GM15510 (cell line): ENCODE data around the gene CCDC107.

Source experiments
- POLR2A ChIP-seq: IDR thresholded peaks from 3 replicates; pipeline ENCODE4 v1.6.1; 2011; ENCODE audit warnings: borderline replicate concordance; ENCODE audit not compliant: insufficient read length; ENCODE audit errors: extremely low read depth

The CCDC107 gene

DNA sequence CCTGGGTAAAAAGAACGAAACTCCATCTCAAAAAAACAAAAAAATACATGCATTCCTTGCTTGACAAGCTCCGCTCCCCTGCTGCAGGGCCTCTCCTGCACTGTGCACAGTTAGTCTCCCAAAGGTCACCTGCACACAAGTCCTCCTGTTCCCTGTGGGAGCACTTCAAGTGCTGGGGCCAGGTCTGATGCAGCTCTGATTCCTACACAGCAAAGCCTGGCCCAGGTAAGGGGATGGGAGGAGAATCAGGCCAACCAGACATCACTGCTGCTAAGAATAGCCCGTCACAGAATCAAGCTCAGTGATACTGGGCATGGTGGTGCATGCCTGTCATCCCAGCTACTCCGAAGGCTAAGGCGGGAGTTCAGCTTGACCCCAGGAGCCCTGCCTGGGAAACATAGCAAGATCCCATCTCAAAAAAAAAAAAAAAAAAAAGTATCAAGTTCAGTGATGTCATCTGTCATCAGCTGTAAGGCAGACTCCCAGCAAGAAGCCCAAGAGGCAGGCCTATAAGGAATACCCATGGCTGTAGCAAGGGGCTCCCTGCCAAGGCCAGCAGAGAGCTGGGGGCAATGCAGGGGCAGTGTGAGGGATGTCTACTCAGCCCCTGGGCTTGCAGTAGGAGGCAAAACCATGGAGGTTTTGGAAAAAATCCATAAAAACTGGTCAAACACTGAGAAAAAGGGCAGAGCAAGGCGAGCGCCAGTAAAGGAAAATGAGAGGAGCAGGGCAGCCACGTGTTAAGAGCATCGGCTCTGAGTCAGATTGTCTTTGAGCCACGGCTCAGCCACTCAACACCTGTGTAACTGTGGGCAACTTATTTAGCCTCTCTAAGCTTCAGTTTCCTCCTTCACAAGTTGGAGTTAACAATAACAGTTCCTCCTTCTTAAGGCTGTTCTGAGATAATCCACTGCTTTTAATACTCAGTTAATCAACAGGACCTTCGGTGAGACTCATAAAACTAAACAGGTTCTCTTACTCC lies 28.4 kb downstream of the CCDC107 start:
- no peak for TF ChIP-seq POLR2A

DNA sequence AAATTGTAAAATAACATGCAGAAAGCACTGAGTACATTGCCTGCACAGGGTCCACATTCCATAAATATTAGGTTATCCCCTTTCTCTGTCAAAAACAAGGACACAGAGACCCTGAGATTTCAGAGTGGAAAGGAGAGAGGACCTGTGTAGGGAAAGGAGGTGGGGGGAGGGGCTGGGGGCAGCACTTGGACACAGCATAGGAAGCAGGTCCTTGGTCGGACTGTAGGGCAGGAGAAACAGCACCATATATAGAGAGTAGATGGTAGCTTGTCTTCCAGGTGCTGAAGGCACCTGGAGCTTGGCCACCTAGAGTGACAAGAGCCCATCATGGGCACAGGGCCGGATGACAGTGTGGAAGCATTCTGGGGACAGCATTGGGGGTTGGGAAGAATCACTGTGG lies 29.2 kb downstream of the CCDC107 start:
- no peak for TF ChIP-seq POLR2A

DNA sequence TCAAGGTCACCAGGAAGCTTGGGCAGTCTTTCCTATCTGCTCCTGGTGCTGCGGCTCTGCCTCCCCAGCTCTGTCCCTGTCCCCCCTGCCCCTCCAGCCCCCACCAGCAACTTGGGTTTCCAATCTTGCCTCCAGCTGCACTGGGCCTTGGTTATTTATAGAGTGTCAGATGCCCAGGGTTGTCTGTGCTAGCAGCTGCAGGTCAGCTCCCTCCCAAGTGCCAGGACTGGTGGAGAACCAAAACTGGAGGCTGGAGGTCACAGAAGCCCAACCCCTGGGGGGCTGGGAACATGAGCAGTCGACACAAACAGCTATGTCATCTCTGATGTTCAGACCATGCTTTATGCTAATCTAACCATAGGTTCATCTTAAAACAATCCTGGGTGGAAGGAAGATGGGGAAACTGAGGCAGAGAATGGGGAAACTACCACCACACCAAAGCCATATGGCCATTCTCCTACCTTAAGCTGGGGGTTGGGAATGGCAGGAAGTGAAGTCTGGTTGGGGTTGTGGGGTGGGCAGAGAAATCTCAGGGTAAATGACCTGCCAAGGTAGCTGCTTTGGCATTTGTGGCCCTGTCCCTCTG lies 30.0 kb downstream of the CCDC107 start:
- no peak for TF ChIP-seq POLR2A

DNA sequence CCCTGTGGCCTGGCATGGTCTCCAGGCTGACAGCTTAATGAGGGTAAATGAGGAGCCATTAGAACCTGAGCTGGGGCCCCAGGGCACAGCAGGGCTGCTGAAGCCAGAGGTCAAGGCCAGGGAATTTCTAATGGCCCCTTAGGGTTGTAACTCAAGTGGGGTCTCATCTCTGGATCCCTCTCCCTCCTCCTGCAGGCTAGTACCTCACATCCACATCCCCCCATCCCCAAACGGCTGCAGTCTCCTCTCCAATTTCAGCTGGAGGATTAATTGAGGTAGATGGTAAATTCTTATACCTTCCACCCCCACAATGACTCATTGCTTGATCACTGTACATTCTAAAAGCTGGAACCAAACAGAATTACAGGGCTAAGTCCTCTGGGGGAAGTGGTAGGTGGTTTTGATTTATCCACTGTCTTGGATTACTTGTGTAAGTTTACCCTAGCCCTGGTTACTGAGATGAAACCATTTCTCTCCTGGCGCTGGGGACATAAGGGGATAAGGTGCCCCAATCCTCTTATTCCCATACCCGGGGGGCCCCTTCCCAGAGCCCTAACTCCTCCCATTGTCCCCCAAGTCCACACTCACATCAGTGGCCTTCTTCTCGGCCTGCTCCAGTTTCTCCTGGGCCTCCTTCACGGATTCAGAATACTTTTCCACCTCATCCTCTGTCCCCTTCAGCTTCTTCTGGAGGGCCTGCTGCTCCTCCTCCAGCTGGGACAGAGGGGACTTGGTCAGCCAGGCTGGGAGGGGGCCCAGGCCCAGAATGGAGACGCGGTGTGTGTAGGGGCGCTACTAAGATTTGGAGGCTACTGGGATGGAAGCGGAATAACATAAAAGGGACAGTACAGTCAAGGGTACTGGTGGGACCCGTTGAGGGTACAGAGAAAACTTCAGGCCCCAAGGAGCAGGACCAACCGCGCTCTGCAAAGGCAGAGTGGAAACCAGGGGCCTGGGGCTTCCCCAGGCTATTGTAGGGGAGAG lies 30.8 kb downstream of the CCDC107 start:
- TF ChIP-seq POLR2A = no peak

DNA sequence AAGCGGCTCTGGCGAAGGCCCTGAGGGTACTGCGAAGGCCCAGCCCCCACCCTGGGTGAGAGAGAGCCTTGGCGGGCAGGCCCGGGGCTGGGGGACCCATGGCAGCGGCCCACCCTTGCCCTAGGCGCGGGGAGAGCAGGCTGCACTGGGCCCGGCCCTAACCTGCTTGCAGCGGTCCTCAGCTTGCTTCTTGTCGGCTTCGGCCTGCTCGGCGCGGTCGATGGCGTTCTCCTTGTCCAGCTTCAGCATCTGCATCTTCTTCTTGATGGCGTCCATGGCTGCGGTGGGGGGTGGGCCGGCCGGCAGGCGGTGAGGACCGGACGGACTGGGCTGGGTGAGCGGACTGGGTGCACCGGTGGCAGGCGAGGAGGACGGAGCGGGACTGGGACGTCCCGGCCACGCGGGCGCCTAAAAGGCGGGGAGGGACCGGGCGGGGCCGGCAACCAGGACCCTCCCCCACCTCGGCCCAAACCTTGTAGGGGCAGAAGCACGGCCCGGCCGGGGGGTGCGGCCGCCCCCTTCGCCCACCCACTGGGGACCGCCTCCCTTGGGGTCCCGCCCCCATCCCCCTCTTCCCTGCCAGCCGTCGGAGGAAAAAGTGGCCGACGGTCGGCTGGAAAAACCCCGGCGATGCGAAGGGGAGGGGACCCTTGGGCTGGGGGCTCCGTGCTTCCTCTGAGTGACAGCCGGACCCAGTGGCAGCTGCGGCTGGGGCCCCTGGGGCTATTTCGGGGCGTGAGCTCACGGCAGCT lies 31.6 kb downstream of the CCDC107 start, which contains the start of gene TPM2:
Gene TPM2 (minus strand): TSS at position 384 of the 752 bp plus-strand sequence. CDS start 108 bp downstream, at position 276.
- TF ChIP-seq POLR2A = no peak

DNA sequence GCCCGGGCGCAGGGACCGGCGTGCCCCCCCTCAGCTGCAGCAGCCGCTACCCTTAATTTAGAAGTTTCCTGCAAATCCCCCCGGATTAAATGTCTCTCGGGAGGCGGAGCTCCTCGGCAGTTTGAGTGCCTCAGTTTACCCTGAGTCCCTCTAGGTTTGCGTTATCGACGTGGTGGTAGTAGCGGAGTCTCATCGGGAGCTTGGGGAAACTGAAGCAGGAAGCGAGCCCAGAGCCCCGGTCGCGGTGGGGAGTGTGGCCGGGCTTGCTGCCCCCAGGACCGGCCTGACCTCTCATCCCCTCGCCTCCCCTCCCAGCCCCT lies 32.2 kb downstream of the CCDC107 start:
- no peak for TF ChIP-seq POLR2A

DNA sequence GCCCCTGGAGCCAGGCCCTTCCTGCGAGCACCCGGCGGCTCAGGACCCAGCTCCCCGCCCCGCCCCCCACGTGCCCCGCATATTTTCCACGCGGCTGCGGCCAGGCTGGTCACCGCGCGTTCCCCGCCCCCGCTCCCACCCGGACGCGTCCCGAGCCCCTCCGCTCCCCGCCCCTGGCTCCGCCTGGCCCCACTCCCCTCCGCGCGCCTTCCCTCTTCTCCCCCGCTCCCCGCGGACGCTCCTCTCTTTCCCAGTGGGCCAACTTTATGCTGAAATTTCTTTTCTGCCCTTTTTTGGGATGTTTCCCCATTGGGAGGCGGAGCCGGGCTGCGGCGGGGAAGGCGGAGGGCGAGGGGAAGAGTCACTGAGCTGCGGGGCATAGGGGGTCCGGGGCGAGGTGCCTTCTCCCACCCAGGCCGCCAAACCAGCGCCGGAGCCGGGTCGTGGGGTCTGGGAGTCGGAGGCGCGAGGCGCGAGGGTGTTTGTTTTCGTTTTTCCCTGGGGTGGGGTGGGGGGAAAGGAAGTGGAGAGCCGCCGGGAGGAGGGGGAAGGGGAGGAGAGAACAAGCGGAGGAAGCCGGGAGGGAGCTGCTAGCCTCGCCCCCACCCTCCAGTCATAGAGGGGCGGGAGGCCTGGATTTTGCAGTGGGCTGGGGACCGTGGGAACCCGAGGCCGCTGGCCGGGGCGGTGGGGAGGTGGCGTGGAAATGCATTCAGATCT lies 32.7 kb downstream of the CCDC107 start:
- no peak for TF ChIP-seq POLR2A

DNA sequence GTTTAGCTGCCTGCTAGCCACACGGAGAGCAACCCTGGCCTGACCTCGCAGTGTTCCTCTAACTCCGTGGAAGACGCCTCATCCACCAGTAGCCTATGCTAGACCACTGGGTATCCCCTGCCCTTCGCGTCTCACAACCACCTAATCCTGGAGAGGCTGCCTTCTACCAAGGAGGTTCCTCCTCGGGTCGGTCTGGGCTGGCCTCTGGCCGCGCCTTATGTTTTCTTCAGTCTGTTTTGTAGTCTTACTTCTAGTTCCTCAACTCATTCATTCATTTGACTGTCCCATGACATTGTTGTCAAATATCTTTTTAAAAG lies 33.2 kb downstream of the CCDC107 start:
- no peak for TF ChIP-seq POLR2A

DNA sequence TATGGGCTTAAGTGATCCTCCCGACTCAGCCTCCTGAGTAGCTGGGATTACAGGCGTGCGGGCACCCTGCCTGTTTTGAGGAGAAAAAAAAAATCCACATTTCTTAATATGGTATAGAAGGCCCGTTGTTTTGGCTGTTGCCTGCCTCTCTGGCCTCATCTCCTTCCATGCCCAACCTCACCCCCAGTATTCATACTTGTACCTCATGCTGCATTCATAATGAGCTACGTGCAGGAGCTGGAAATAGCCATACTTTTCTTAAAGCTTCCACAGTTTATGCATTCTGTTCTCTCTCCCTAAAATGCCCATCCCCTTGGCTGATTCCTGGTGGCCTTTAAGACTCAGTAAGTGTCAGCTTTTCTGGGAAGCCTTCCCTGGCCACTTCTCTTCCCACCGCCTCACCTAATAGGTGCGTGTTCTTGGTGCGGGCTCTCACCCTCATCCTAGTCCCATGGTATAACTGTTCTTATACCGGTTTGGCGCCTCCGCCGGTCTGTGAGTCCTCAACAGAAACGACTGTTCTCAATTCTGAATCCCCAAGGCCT lies 33.7 kb downstream of the CCDC107 start:
- no peak for TF ChIP-seq POLR2A

DNA sequence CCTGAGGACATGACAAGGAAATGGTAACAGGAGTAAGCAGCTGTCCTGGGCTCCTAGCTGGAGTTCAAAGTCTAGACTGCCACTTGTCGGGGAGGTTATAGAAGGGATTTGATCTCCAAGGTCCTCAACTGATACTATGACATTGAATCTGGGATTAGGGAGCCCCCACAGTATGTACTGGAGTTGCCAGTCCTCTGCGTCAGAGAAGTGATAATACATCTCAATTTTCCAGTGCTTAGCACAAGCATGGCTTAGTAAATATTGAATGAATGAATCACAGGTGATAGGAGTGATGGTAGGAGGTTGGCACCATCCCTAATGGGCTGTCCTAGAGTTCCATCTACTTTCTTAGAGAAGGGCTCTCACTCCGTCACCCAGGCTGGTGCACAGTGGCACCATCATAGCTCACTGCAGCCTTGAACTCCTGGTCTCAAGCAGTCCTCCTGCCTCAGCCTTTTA lies 37.9 kb downstream of the CCDC107 start:
- TF ChIP-seq POLR2A = no peak

DNA sequence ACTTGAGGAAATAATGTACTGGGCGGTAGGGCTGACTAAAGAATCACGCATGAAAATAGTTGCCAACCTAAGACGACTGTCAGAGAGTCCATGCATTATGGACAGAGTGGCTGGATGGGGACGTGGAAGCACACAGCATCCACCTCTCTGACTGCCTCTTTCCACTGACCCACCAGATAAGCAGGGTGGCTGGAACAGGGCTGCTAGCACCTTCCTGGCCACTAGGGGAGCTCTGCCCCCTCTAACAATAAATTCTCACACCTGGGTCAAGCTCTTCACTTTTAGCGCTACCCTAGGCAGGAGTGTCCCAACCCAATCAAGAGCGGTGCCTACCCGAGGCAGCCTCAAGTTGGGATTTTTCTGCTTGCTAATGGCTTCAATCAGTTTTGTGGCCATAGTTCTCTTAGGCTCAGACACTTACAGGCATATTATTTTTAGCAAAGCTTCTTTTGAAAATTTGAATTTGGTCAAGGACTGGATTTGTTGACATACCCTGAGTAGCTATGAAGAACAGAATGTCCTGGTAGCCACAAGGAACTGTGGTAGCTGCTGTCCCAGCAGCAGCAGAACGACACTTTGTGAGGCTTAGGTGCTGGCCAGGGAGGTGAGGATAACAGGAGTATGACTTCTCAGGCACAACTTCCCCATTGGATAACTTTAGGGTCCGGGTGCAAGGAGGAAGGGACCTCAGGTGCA lies 38.6 kb downstream of the CCDC107 start:
- TF ChIP-seq POLR2A = no peak

DNA sequence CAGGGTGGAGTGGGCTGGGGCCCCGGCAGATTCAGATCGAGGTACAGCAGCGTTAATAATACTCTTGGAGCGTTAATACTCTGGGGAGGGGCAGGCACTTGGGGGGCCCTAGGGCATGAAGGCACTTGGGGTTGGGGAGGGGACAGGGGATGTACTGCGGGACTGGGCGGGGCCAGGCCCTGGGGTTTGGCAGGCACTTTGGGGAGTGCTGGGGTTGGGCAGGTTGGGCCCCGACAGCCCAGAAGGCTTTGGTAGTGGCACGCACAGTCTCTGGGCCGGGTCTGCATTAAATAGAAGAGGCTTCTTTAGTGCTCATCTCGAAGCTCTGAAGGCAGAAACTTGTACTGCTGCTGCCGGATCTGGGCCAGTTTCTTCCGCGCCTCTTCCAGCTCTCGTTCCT lies 39.4 kb downstream of the CCDC107 start:
- TF ChIP-seq POLR2A = no peak

DNA sequence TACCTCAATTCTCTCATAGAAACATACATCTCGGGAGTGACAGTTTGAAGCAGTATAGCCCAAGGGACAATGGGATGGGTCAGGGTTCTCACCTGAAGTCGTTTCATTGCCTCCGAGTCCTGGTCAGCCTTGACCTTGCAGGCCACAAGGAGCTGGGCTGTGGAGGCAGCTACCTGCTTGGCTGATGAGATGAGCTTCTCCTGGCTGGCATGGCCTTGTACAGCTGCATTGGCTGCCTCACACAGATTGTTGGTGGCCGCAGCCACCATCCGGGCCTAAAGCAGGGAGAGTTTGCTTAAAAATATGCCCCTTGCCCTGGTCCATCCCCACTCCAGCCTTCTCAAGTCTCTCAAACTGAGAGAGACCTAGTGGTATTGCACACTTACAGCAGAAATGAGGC lies 40.1 kb downstream of the CCDC107 start:
- TF ChIP-seq POLR2A = no peak
